Fibroblast of gingiva (primary cell): ENCODE measurements around the gene TEX11.

Experiments used
- DNase-seq: peaks from one replicate; pipeline ENCODE4 v3.0.0-alpha.2; 2011; ENCODE audit warnings: low read depth

TEX11 gene

GRCh38 chrX:70496491-70496890 is 412.0 kb downstream of the TEX11 start:
- no peak for DNase-seq

GRCh38 chrX:70494441-70494840 is 414.1 kb downstream of the TEX11 start:
- DNase-seq = no peak

- DNase-seq = no peak
Measured at GRCh38 chrX:70488856-70489255, 419.7 kb downstream of the TEX11 start.

- DNase-seq = no peak
Measured at GRCh38 chrX:70485466-70485865, 423.0 kb downstream of the TEX11 start.

- no peak for DNase-seq
Measured at GRCh38 chrX:70482300-70482699, 426.2 kb downstream of the TEX11 start.

GRCh38 chrX:70481471-70482270 is 426.8 kb downstream of the TEX11 start:
- no peak for DNase-seq

GRCh38 chrX:70480660-70481018 is 427.9 kb downstream of the TEX11 start:
- DNase-seq = no peak

- no peak for DNase-seq
Measured at GRCh38 chrX:70479922-70480659, 428.4 kb downstream of the TEX11 start.

- DNase-seq = peak; percentile 19
Measured at GRCh38 chrX:70479247-70479921, 429.1 kb downstream of the TEX11 start.
